Measurements from ENCODE around the gene CXCR6. TPM values are rescaled to one million over a fixed set of nuclear protein-coding genes. Genes with fewer than 3 reads are reported as not detected.

CXCR6 gene
- total and polyA plus RNA-seq, 2 of the 8 experiments (the other 6 are each of a cell fraction or from before 2014, with no cell fraction given) = not detected

DNA sequence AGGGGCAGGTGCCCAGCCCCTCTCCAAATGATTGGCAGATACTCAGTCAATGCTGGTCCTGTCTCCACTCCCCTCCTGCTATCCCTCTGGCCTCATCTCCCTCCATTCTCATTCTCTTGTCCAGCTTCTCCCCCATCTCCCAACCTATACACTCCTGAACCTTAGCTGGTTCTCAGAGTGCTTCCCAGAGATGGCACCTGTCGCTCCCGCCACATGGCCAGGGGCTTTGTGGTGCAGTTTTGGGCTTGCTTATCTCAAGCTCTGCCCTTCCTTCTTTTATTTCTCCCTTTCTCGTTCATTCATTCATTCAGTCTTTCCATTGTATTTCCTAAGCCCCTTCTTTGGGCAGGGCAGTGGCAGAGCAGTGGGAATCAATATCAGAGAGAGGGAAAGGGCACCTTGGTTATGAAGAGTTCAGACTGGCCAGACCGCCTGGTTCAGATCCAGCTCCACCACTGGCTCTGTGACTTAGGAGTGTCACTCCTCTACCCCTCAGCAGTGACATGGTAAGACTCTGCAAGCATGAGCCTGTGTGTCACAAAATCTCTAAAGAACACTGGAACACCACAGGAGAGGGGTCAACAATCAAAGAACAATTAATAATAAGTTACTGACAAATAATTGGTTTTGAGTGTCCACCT lies 20.2 kb upstream of the CXCR6 start (continued):
- TF ChIP-seq YY1 (IDR thresholded peaks at IDR 0.05; ENCODE audit: low read depth, low read length) (no peak), EGR1 (IDR thresholded peaks at IDR 0.05; ENCODE audit: borderline replicate concordance, low read depth, low read length) (no peak), HDAC2 (IDR thresholded peaks at IDR 0.05; ENCODE audit: borderline replicate concordance in 1 of 2, low read depth in 2 of 2, low read length in 2 of 2) (no peak), POLR2A (IDR thresholded peaks at IDR 0.05; ENCODE audit: control extremely low read depth in 1 of 2, low read depth in 2 of 2, low read length in 2 of 2) (no peak), TAF1 (IDR thresholded peaks at IDR 0.05; ENCODE audit: low read depth, low read length) (no peak)
- TF ChIP-seq, protein P1, sequence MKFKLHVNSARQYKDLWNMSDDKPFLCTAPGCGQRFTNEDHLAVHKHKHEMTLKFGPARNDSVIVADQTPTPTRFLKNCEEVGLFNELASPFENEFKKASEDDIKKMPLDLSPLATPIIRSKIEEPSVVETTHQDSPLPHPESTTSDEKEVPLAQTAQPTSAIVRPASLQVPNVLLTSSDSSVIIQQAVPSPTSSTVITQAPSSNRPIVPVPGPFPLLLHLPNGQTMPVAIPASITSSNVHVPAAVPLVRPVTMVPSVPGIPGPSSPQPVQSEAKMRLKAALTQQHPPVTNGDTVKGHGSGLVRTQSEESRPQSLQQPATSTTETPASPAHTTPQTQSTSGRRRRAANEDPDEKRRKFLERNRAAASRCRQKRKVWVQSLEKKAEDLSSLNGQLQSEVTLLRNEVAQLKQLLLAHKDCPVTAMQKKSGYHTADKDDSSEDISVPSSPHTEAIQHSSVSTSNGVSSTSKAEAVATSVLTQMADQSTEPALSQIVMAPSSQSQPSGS (IDR thresholded peaks at IDR 0.05; ENCODE audit: low read length) = no peak
